Measurements from ENCODE around the gene FKBP11.
"Not testable (repeated sequence)": the region's sequence is repeated elsewhere in the genome, so short reads cannot be mapped to it uniquely, and the experiment has no call there.

The FKBP11 gene

GRCh38 chr12:48954841-48955501, 29.7 kb upstream of the FKBP11 start:
- DNase-seq: no peak

- DNase-seq: no peak
Observed at GRCh38 chr12:48954061-48954460, 28.8 kb upstream of the FKBP11 start.

- no peak for DNase-seq
Observed at GRCh38 chr12:48952691-48953090, 27.4 kb upstream of the FKBP11 start.

GRCh38 chr12:48947727-48948126, 22.4 kb upstream of the FKBP11 start:
- DNase-seq: no peak

- no peak for DNase-seq
Observed at GRCh38 chr12:48946943-48947342, 21.7 kb upstream of the FKBP11 start.

GRCh38 chr12:48946205-48946604, 20.9 kb upstream of the FKBP11 start:
- DNase-seq: peak; percentile 51

GRCh38 chr12:48943221-48943620, 17.9 kb upstream of the FKBP11 start:
- DNase-seq: no peak

GRCh38 chr12:48940181-48940580, 14.9 kb upstream of the FKBP11 start:
- DNase-seq: no peak

GRCh38 chr12:48938805-48939204, 13.5 kb upstream of the FKBP11 start:
- DNase-seq: no peak

- DNase-seq: no peak
Observed at GRCh38 chr12:48937170-48937569, 11.9 kb upstream of the FKBP11 start.

- DNase-seq: no peak
Observed at GRCh38 chr12:48936379-48936979, 11.2 kb upstream of the FKBP11 start.

- DNase-seq: no peak
Observed at GRCh38 chr12:48934312-48934706, 9.0 kb upstream of the FKBP11 start.

GRCh38 chr12:48933664-48934311, 8.5 kb upstream of the FKBP11 start:
- DNase-seq: no peak

- no peak for DNase-seq
Observed at GRCh38 chr12:48932878-48933277, 7.6 kb upstream of the FKBP11 start.

GRCh38 chr12:48930475-48930874, 5.2 kb upstream of the FKBP11 start:
- DNase-seq: no peak

GRCh38 chr12:48929551-48929950, 4.3 kb upstream of the FKBP11 start:
- DNase-seq: no peak

GRCh38 chr12:48927261-48927660, 2.0 kb upstream of the FKBP11 start:
- DNase-seq: no peak

GRCh38 chr12:48924617-48925303, 532 bp downstream of the FKBP11 start:
- no peak for DNase-seq

- DNase-seq: no peak
Observed at GRCh38 chr12:48923117-48923516, 2.2 kb downstream of the FKBP11 start.

- DNase-seq: no peak
Observed at GRCh38 chr12:48917857-48918537, 7.3 kb downstream of the FKBP11 start.

- no peak for DNase-seq
Observed at GRCh38 chr12:48910196-48910595, 15.1 kb downstream of the FKBP11 start.

GRCh38 chr12:48909698-48910097, 15.6 kb downstream of the FKBP11 start:
- not testable (repeated sequence) for DNase-seq

GRCh38 chr12:48907245-48907644, 18.0 kb downstream of the FKBP11 start:
- no peak for DNase-seq

Data from NCI-H2081 treated with DMSO at 0.1 percent for 48 hours (cell line).